Astrocyte (in vitro differentiated cells and primary cell): ENCODE measurements around the gene BCL2. TPM values are rescaled to one million over a fixed set of nuclear protein-coding genes. Genes with fewer than 3 reads are reported as not detected.

Experiments used
- DNase-seq: peaks from one replicate; pipeline ENCODE4 v3.0.0-alpha.2; 2010; ENCODE audit warnings: low read depth
- FAIRE-seq: peaks from 2 replicates; lab custom pipeline; 2011; peaks lifted over from hg19 to GRCh38; lab: Jason Lieb, UNC
- H2AFZ ChIP-seq: 2 replicates; pipeline ENCODE4 v1.6.0; 2012; ENCODE audit warnings: low read depth, low read length, inconsistent platforms
- H3K27ac ChIP-seq: 2 replicates; pipeline ENCODE4 v1.5.1; 2011; ENCODE audit warnings: low read depth, low read length, inconsistent platforms
- H3K27me3 ChIP-seq: 2 replicates; pipeline ENCODE4 v1.6.0; 2011; ENCODE audit warnings: low read length, inconsistent platforms; ENCODE audit not compliant: insufficient read depth
- H3K36me3 ChIP-seq: 2 replicates; pipeline ENCODE4 v1.5.1; 2011; ENCODE audit warnings: low read length, inconsistent platforms; ENCODE audit not compliant: insufficient read depth
- H3K4me1 ChIP-seq: 2 replicates; pipeline ENCODE4 v1.5.1; 2011; ENCODE audit warnings: low read length, inconsistent platforms; ENCODE audit not compliant: insufficient read depth
- H3K4me2 ChIP-seq: 2 replicates; pipeline ENCODE4 v1.6.0; 2012; ENCODE audit warnings: low read length, inconsistent platforms
- H3K4me3 ChIP-seq: 2 replicates; pipeline ENCODE4 v1.5.1; 2011; ENCODE audit warnings: low read depth, mild to moderate bottlenecking, low read length, inconsistent platforms; ENCODE audit not compliant: insufficient read depth
- H3K79me2 ChIP-seq: 2 replicates; pipeline ENCODE4 v1.6.0; 2012; ENCODE audit warnings: mild to moderate bottlenecking, low read length, inconsistent platforms; ENCODE audit not compliant: insufficient read depth
- H3K9ac ChIP-seq: 2 replicates; pipeline ENCODE4 v1.6.0; 2012; ENCODE audit warnings: mild to moderate bottlenecking, low read length, inconsistent platforms
- H3K9me3 ChIP-seq: 2 replicates; pipeline ENCODE4 v1.5.1; 2012; ENCODE audit warnings: low read depth, mild to moderate bottlenecking, low read length, inconsistent platforms; ENCODE audit not compliant: insufficient read depth
- H4K20me1 ChIP-seq: 2 replicates; pipeline ENCODE4 v1.6.0; 2012; ENCODE audit warnings: low read length, inconsistent platforms; ENCODE audit not compliant: insufficient read depth
- H3K27ac Mint-ChIP-seq: one replicate; pipeline ENCODE4 v1.8.0; 2021; ENCODE audit warnings: mild to moderate bottlenecking, mixed read lengths; ENCODE audit not compliant: unreplicated experiment
- H3K27me3 Mint-ChIP-seq: one replicate; pipeline ENCODE4 v1.8.0; 2021; ENCODE audit warnings: low read depth, mixed read lengths; ENCODE audit not compliant: unreplicated experiment
- H3K36me3 Mint-ChIP-seq: one replicate; pipeline ENCODE4 v1.8.0; 2021; ENCODE audit warnings: low read depth, mixed read lengths; ENCODE audit not compliant: unreplicated experiment
- H3K4me1 Mint-ChIP-seq: one replicate; pipeline ENCODE4 v1.8.0; 2021; ENCODE audit warnings: low read depth, mixed read lengths; ENCODE audit not compliant: unreplicated experiment
- H3K4me3 Mint-ChIP-seq: one replicate; pipeline ENCODE4 v1.8.0; 2021; ENCODE audit warnings: mild to moderate bottlenecking, moderate library complexity, mixed read lengths; ENCODE audit not compliant: unreplicated experiment
- H3K9me3 Mint-ChIP-seq: one replicate; pipeline ENCODE4 v1.8.0; 2021; ENCODE audit warnings: mild to moderate bottlenecking, mixed read lengths; ENCODE audit not compliant: unreplicated experiment
- EZH2 ChIP-seq: IDR thresholded peaks from 2 replicates; pipeline ENCODE4 v1.6.1; 2012; ENCODE audit warnings: mild to moderate bottlenecking, low read length, inconsistent platforms; ENCODE audit not compliant: insufficient read depth
- total RNA-seq: library from RNA; stranded (reverse); gene quantifications from 2 replicates; pipeline ENCODE4 v1.2.1, GENCODE V29; 2021
- TF ChIP-seq, protein P1 (sequence below): IDR thresholded peaks from 2 replicates; pipeline ENCODE4 v1.5.1; 2011; ENCODE audit warnings: low read depth, mild to moderate bottlenecking, inconsistent platforms, low read length, moderate library complexity; ENCODE audit not compliant: insufficient read depth

BCL2 gene
- total RNA-seq, 1 donor from 2014 or later = 1.7 TPM

DNA sequence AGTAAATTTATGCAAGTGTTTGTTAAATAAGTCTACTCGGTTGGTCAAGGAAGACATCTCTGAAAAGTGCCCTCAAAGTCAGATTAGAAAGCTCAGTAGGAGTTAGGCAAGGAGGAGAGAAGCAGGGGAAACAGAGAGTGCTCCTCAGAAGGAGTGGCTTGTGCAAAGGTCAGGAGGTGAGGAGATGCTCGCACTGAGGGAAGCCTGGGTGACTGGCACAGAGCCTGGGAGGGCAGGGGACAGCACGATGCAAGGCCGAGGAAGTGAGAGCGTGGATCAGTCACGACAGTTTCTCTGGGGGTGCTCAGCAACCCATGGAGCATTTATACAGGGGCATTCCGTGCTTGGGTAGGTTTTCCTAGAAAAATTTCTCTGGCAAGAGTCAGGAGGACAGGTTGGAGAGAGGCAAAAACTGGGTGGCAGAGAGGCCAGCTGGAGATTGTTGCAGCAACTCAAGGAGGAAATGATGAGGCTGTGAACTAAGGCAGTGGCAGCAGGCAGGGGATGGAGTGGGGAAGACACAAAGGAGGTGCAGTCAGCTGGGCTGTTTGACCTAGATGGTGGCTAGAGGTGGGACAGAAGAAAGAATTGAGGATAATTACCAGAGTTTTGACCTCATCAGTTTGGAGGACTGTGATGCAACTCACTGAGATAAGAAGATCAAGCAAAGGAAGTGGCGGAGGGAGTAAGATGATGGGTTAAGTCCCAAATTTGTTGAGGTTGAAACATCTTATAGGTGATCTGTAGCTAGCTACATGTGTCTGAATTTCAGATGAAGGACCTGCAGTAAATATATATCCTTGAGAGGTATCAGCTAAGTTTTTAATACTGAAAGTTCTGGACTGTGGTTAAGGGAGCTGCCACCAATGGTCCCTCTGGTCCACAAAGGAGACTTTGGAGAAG lies 52.4 kb downstream of the BCL2 start:
- Histone ChIP-seq H4K20me1 (no peaks in the 10 kb centered on the region), H3K9me3 (no peaks in the 10 kb centered on the region), H3K9ac (no peak overlapping the region), H3K4me3 (no peak overlapping the region), H2AFZ (no peak overlapping the region), H3K79me2 (no peaks in the 10 kb centered on the region), H3K27me3 (no peaks in the 10 kb centered on the region), H3K36me3 (no peaks in the 10 kb centered on the region), H3K4me1 (no peaks in the 10 kb centered on the region), H3K27ac (no peak overlapping the region), H3K4me2 (no peak overlapping the region)
- TF ChIP-seq EZH2 = no peak
- TF ChIP-seq, protein P1, sequence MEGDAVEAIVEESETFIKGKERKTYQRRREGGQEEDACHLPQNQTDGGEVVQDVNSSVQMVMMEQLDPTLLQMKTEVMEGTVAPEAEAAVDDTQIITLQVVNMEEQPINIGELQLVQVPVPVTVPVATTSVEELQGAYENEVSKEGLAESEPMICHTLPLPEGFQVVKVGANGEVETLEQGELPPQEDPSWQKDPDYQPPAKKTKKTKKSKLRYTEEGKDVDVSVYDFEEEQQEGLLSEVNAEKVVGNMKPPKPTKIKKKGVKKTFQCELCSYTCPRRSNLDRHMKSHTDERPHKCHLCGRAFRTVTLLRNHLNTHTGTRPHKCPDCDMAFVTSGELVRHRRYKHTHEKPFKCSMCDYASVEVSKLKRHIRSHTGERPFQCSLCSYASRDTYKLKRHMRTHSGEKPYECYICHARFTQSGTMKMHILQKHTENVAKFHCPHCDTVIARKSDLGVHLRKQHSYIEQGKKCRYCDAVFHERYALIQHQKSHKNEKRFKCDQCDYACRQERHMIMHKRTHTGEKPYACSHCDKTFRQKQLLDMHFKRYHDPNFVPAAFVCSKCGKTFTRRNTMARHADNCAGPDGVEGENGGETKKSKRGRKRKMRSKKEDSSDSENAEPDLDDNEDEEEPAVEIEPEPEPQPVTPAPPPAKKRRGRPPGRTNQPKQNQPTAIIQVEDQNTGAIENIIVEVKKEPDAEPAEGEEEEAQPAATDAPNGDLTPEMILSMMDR = no peak
- DNase-seq = no peak
- H3K4me3 Mint-ChIP-seq = no peak overlapping the region
- H3K27ac Mint-ChIP-seq = no peak overlapping the region
- no peaks in the 10 kb centered on the region for H3K36me3 Mint-ChIP-seq
- FAIRE-seq = no peak
- peaks cover 9% of the 10 kb centered on the region for H3K4me1 Mint-ChIP-seq
- H3K27me3 Mint-ChIP-seq = peaks cover 9% of the 10 kb centered on the region
- H3K9me3 Mint-ChIP-seq = no peaks in the 10 kb centered on the region

DNA sequence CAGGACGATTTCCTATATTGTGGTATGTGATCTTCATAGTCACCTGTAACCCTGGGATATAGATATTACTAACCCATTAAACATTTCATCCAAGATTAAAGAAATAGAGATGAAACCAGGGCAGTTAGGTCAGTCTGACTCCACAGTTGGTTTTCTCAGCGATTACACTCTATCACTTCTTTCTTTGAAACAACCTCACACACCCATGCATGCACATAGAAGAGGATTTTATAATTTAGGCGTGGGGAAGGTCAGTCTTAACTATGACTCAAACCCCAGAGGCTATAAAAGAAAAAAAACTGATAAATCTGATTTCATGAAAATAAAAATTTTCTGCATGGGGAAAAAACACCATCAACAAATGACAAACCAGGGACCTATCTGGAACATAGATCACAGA lies 54.2 kb downstream of the BCL2 start:
- Histone ChIP-seq H3K9ac (no peak overlapping the region), H3K27me3 (no peaks in the 10 kb centered on the region), H3K79me2 (no peaks in the 10 kb centered on the region), H3K27ac (no peak overlapping the region), H2AFZ (no peak overlapping the region), H3K36me3 (no peaks in the 10 kb centered on the region), H3K4me2 (no peak overlapping the region), H3K9me3 (no peaks in the 10 kb centered on the region), H3K4me3 (no peak overlapping the region), H3K4me1 (no peaks in the 10 kb centered on the region), H4K20me1 (no peaks in the 10 kb centered on the region)
- Mint-ChIP-seq H3K36me3 (no peaks in the 10 kb centered on the region), H3K4me1 (peaks cover 9% of the 10 kb centered on the region), H3K4me3 (no peak overlapping the region), H3K27ac (no peak overlapping the region), H3K9me3 (no peaks in the 10 kb centered on the region), H3K27me3 (peaks cover 6% of the 10 kb centered on the region)
- FAIRE-seq (no peak), DNase-seq (no peak)
- TF ChIP-seq, protein P1 = no peak

DNA sequence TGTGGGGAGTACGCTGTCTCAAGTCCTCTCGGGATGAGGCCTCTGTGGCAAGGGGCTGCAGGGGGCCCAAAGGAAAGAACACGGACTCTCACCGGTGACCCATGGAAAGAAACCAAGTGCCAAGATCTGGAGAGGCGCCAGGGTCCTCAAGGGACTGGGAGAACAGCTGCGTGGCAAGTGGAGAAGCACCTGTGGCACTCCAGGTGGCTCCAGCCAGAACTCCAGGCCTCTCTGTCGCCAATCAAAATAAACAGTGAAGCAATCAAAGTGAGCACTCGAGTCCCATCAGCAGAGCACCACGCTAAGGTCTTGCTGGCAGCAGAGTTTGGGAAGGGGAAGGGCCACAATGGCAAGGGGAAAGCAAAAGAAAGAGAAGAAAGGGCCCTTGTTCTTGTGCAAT lies 54.7 kb downstream of the BCL2 start:
- H4K20me1 ChIP-seq = no peaks in the 10 kb centered on the region
- Mint-ChIP-seq H3K36me3 (no peaks in the 10 kb centered on the region), H3K27me3 (peaks cover 6% of the 10 kb centered on the region), H3K27ac (no peak overlapping the region), H3K4me3 (no peak overlapping the region), H3K4me1 (peaks cover 9% of the 10 kb centered on the region), H3K9me3 (no peaks in the 10 kb centered on the region)
- no peak overlapping the region for H3K9ac ChIP-seq
- H3K79me2 ChIP-seq = no peaks in the 10 kb centered on the region
- H2AFZ ChIP-seq = no peak overlapping the region
- H3K4me1 ChIP-seq = no peaks in the 10 kb centered on the region
- DNase-seq (no peak), FAIRE-seq (no peak)
- H3K4me2 ChIP-seq = no peak overlapping the region
- no peaks in the 10 kb centered on the region for H3K36me3 ChIP-seq
- no peaks in the 10 kb centered on the region for H3K9me3 ChIP-seq
- TF ChIP-seq, protein P1 = no peak
- TF ChIP-seq EZH2 = no peak
- no peak overlapping the region for H3K27ac ChIP-seq
- no peak overlapping the region for H3K4me3 ChIP-seq
- no peaks in the 10 kb centered on the region for H3K27me3 ChIP-seq
